Testis (tissue), 2 donors: Measurements from ENCODE around the gene ODC1.

ENCODE experiments used
- CTCF ChIP-seq, 3 experiments: fragments of 450-650 bp in 2 of 3; fragments of 200-600 bp in 1 of 3; sonication (generic) in 1 of 3; IDR thresholded peaks; one replicate each; pipeline ENCODE4 v1.5.1; 2016 to 2019; ENCODE audit warnings: antibody characterized with exemption in 3 of 3, mild to moderate bottlenecking in 2 of 3, moderate library complexity in 1 of 3
- POLR2A ChIP-seq: fragments of 450-650 bp; IDR thresholded peaks from one replicate; pipeline ENCODE4 v1.6.1; 2017; ENCODE audit warnings: antibody characterized with exemption, mild to moderate bottlenecking, moderate library complexity

- no peak for TF ChIP-seq POLR2A
- TF ChIP-seq CTCF (IDR thresholded peaks at IDR 0.05): no peak
Observed at GRCh38 chr2:10493075-10493633, 45.0 kb upstream of the ODC1 start.
